Adrenal gland (tissue), 5 donors: ENCODE data around the gene ACTN1.

Experiments used
- POLR2A ChIP-seq, 2 donors: fragments of 450-650 bp; IDR thresholded peaks; one replicate each; pipeline ENCODE4 v1.6.1; 2017; ENCODE audit warnings: antibody characterized with exemption in 2 of 2, mild to moderate bottlenecking in 2 of 2, moderate library complexity in 1 of 2
- TF ChIP-seq, protein P1 (sequence below), 6 experiments: fragments of 450-650 bp in 4 of 6; fragments of 200-600 bp in 2 of 6; sonication (generic) in 1 of 6; IDR thresholded peaks; 1 replicate in 5 of 6; 2 replicates in 1 of 6; pipeline versions ENCODE4 v1.5.1 to v1.8.0; 2016 to 2021; ENCODE audit warnings: antibody characterized with exemption in 6 of 6, mild to moderate bottlenecking in 2 of 6, moderate library complexity in 1 of 6
- donor health status: DM: no; HTN: no; CAD: no.

DNA sequence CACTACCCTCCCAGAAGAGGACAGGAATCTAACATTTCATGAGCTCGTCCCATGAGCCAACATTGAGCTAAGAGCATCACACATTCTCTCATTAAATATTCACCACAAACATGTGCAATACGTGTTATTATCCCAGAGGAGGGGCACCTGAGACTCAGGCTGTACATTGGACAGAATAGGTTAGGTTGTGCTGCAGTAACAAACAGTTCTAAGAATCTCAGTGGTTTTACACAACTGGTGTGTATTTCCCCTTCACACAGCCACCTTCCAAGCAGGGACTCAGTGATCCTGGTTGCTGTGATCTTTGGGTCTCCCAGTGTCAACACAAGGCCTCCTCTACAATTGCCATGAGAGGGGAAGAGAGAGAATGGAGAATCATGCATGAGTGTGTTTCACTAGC, 15.0 kb upstream of the ACTN1 start:
- TF ChIP-seq, protein P1, sequence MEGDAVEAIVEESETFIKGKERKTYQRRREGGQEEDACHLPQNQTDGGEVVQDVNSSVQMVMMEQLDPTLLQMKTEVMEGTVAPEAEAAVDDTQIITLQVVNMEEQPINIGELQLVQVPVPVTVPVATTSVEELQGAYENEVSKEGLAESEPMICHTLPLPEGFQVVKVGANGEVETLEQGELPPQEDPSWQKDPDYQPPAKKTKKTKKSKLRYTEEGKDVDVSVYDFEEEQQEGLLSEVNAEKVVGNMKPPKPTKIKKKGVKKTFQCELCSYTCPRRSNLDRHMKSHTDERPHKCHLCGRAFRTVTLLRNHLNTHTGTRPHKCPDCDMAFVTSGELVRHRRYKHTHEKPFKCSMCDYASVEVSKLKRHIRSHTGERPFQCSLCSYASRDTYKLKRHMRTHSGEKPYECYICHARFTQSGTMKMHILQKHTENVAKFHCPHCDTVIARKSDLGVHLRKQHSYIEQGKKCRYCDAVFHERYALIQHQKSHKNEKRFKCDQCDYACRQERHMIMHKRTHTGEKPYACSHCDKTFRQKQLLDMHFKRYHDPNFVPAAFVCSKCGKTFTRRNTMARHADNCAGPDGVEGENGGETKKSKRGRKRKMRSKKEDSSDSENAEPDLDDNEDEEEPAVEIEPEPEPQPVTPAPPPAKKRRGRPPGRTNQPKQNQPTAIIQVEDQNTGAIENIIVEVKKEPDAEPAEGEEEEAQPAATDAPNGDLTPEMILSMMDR (IDR thresholded peaks at IDR 0.05) = no peak
- TF ChIP-seq POLR2A (IDR thresholded peaks at IDR 0.05) = no peak
